Mesenchymal stem cell (in vitro differentiated cells and primary cell): ENCODE results near the gene FBN2.

Experiments used
- DNase-seq: peaks from one replicate; pipeline ENCODE4 v3.0.0-alpha.2; 2013
- H2AFZ ChIP-seq: one replicate; pipeline ENCODE4 v1.6.1; 2013; ENCODE audit warnings: low read depth, mild to moderate bottlenecking, control low read depth, inconsistent platforms, low read length, moderate library complexity
- H2AK5ac ChIP-seq: 2 replicates; pipeline ENCODE4 v1.6.1; 2013; ENCODE audit warnings: low read length, moderate library complexity, mild to moderate bottlenecking, inconsistent platforms; ENCODE audit not compliant: severe bottlenecking
- H2BK120ac ChIP-seq: one replicate; pipeline ENCODE4 v1.6.1; 2013; ENCODE audit warnings: low read depth, mild to moderate bottlenecking, inconsistent platforms, low read length, moderate library complexity
- H2BK12ac ChIP-seq, 2 experiments: one replicate each; pipeline ENCODE4 v1.6.1; 2013; ENCODE audit warnings: inconsistent platforms in 2 of 2, low read length in 2 of 2, mild to moderate bottlenecking in 2 of 2, moderate library complexity in 2 of 2, control low read depth in 1 of 2
- H2BK15ac ChIP-seq: one replicate; pipeline ENCODE4 v1.6.1; 2013; ENCODE audit warnings: mild to moderate bottlenecking, low read depth, inconsistent platforms; ENCODE audit not compliant: poor library complexity, severe bottlenecking
- H2BK5ac ChIP-seq: 2 replicates; pipeline ENCODE4 v1.6.1; 2013; ENCODE audit warnings: low read depth, mild to moderate bottlenecking, low read length, control low read depth, inconsistent platforms; ENCODE audit not compliant: poor library complexity, severe bottlenecking
- H3K14ac ChIP-seq, 2 experiments: one replicate each; pipeline ENCODE4 v1.6.1; 2013; ENCODE audit warnings: inconsistent platforms in 2 of 2, low read length in 2 of 2, control low read depth in 1 of 2, mild to moderate bottlenecking in 1 of 2, moderate library complexity in 1 of 2
- H3K18ac ChIP-seq, 2 experiments: one replicate each; pipeline ENCODE4 v1.6.1; 2013; ENCODE audit warnings: inconsistent platforms in 2 of 2, low read length in 2 of 2, control low read depth in 1 of 2, low read depth in 1 of 2, mild to moderate bottlenecking in 1 of 2
- H3K23ac ChIP-seq, 2 experiments: one replicate each; pipeline ENCODE4 v1.6.1; 2013; ENCODE audit warnings: inconsistent platforms in 2 of 2, low read length in 2 of 2, mild to moderate bottlenecking in 2 of 2, moderate library complexity in 2 of 2, control low read depth in 1 of 2
- H3K27ac ChIP-seq: 2 replicates; pipeline ENCODE4 v1.5.1; 2013; ENCODE audit warnings: mild to moderate bottlenecking, moderate library complexity, low read length, control low read depth, inconsistent platforms; ENCODE audit not compliant: poor library complexity, severe bottlenecking
- H3K27me3 ChIP-seq, 2 experiments: 2 replicates each; pipeline versions ENCODE4 v1.6.1 to v1.7.0; 2013; ENCODE audit warnings: low read length in 2 of 2, mild to moderate bottlenecking in 2 of 2, moderate library complexity in 2 of 2, control low read depth in 1 of 2, inconsistent platforms in 1 of 2; ENCODE audit not compliant: control insufficient read depth in 1 of 2, insufficient read depth in 1 of 2
- H3K36me3 ChIP-seq, 2 experiments: 2 replicates each; pipeline versions ENCODE4 v1.6.1 to v1.7.0; 2013; ENCODE audit warnings: low read length in 2 of 2, control low read depth in 1 of 2, inconsistent platforms in 1 of 2, low read depth in 1 of 2, mild to moderate bottlenecking in 1 of 2; ENCODE audit not compliant: insufficient read depth in 2 of 2, control insufficient read depth in 1 of 2
- H3K4ac ChIP-seq, 2 experiments: one replicate each; pipeline ENCODE4 v1.6.1; 2013; ENCODE audit warnings: inconsistent platforms in 2 of 2, low read length in 2 of 2, mild to moderate bottlenecking in 2 of 2, moderate library complexity in 2 of 2, control low read depth in 1 of 2, low read depth in 1 of 2
- H3K4me1 ChIP-seq: 2 replicates; pipeline ENCODE4 v1.6.1; 2013; ENCODE audit warnings: low read depth, low read length, control low read depth; ENCODE audit not compliant: control insufficient read depth, insufficient read depth
- H3K4me2 ChIP-seq: 2 replicates; pipeline ENCODE4 v1.6.1; 2013; ENCODE audit warnings: low read length, mild to moderate bottlenecking, inconsistent platforms; ENCODE audit not compliant: poor library complexity, severe bottlenecking
- H3K4me3 ChIP-seq, 2 experiments: 2 replicates each; pipeline versions ENCODE4 v1.5.1 to v1.7.0; 2013; ENCODE audit warnings: low read length in 2 of 2, mild to moderate bottlenecking in 2 of 2, control low read depth in 1 of 2, low read depth in 1 of 2; ENCODE audit not compliant: insufficient read depth in 1 of 2
- H3K79me1 ChIP-seq: replicated peaks from 2 replicates; pipeline ENCODE4 v1.6.1; 2013; ENCODE audit warnings: mild to moderate bottlenecking, control low read depth, low read length, inconsistent platforms; ENCODE audit not compliant: poor library complexity, severe bottlenecking
- H3K9ac ChIP-seq: 2 replicates; pipeline ENCODE4 v1.7.0; 2013; ENCODE audit warnings: mild to moderate bottlenecking, low read length, moderate library complexity
- H3K9me3 ChIP-seq: 2 replicates; pipeline ENCODE4 v1.7.0; 2013; ENCODE audit warnings: mild to moderate bottlenecking, low read length; ENCODE audit not compliant: control insufficient read depth
- H4K8ac ChIP-seq: one replicate; pipeline ENCODE4 v1.6.1; 2013; ENCODE audit warnings: inconsistent platforms, mild to moderate bottlenecking, low read length, moderate library complexity
- H4K91ac ChIP-seq: one replicate; pipeline ENCODE4 v1.6.1; 2013; ENCODE audit warnings: mild to moderate bottlenecking, low read length, inconsistent platforms
- WGBS: methylation state at CpG from one replicate; pipeline ENCODE4 v1.1.7; 2013; ENCODE audit warnings: mixed read lengths; 5-methylcytosine and 5-hydroxymethylcytosine counted together

Gene FBN2

GRCh38 chr5:128397876-128398275 is 140.2 kb downstream of the FBN2 start:
- Histone ChIP-seq H2BK120ac (no peak overlapping the region), H3K27ac (no peak overlapping the region), H2AK5ac (no peak overlapping the region), H3K79me1 (no peaks in the 10 kb centered on the region), H3K27me3 (no peaks in the 10 kb centered on the region), H3K36me3 (peaks cover 3 to 13% of the 10 kb centered on the region in 2 experiments), H3K9ac (no peak overlapping the region), H2BK5ac (no peak overlapping the region), H3K4me1 (peaks cover 2% of the 10 kb centered on the region), H4K91ac (no peak overlapping the region), H3K9me3 (no peaks in the 10 kb centered on the region), H3K23ac (no peak overlapping the region), H3K4me2 (no peak overlapping the region), H3K14ac (no peak overlapping the region), H3K4me3 (no peak overlapping the region), H4K8ac (no peak overlapping the region), H3K4ac (no peak overlapping the region), H2BK15ac (no peak overlapping the region), H2BK12ac (no peak overlapping the region), H2AFZ (no peak overlapping the region), H3K18ac (no peak overlapping the region)
- WGBS, result no CpG with 5 or more reads among the region's 2 CpGs
- DNase-seq, result no peak

- H2AK5ac ChIP-seq, result no peak overlapping the region
- no peak overlapping the region for H3K14ac ChIP-seq
- H3K36me3 ChIP-seq, result peaks cover 3 to 21% of the 10 kb centered on the region in 2 experiments
- no peak overlapping the region for H3K9ac ChIP-seq
- H2BK120ac ChIP-seq, result no peak overlapping the region
- H3K4me3 ChIP-seq, result no peak overlapping the region
- peaks cover 2% of the 10 kb centered on the region for H3K4me1 ChIP-seq
- H3K79me1 ChIP-seq, result no peaks in the 10 kb centered on the region
- no peak overlapping the region for H2BK5ac ChIP-seq
- H2BK12ac ChIP-seq, result no peak overlapping the region
- H3K23ac ChIP-seq, result no peak overlapping the region
- H2BK15ac ChIP-seq, result no peak overlapping the region
- H4K8ac ChIP-seq, result no peak overlapping the region
- no peak overlapping the region for H3K18ac ChIP-seq
- H3K4ac ChIP-seq, result no peak overlapping the region
- no peak overlapping the region for H3K27ac ChIP-seq
- no peak for DNase-seq
- no peak overlapping the region for H2AFZ ChIP-seq
- no peak overlapping the region for H3K4me2 ChIP-seq
- no peak overlapping the region for H4K91ac ChIP-seq
- no peaks in the 10 kb centered on the region for H3K9me3 ChIP-seq
- WGBS, result 93% methylated on average over 4 of the region's 8 CpGs
- H3K27me3 ChIP-seq, result no peaks in the 10 kb centered on the region
Measured at GRCh38 chr5:128395073-128395472, 143.0 kb downstream of the FBN2 start.

- H3K14ac ChIP-seq, result no peak overlapping the region
- no peak overlapping the region for H2BK15ac ChIP-seq
- H4K91ac ChIP-seq, result no peak overlapping the region
- no peak overlapping the region for H2BK12ac ChIP-seq
- H3K36me3 ChIP-seq, result peaks cover under 1 to 1% of the 10 kb centered on the region in 2 experiments
- H3K9me3 ChIP-seq, result no peaks in the 10 kb centered on the region
- no peak overlapping the region for H3K4me2 ChIP-seq
- no peak overlapping the region for H3K9ac ChIP-seq
- no peaks in the 10 kb centered on the region for H3K4me1 ChIP-seq
- 100% methylated on average over 1 of the region's 2 CpGs for WGBS
- no peaks in the 10 kb centered on the region for H3K27me3 ChIP-seq
- no peak overlapping the region for H4K8ac ChIP-seq
- no peak overlapping the region for H2BK5ac ChIP-seq
- H2AK5ac ChIP-seq, result no peak overlapping the region
- no peak overlapping the region for H3K4me3 ChIP-seq
- H3K4ac ChIP-seq, result no peak overlapping the region
- H3K23ac ChIP-seq, result no peak overlapping the region
- no peaks in the 10 kb centered on the region for H3K79me1 ChIP-seq
- H3K27ac ChIP-seq, result no peak overlapping the region
- H3K18ac ChIP-seq, result no peak overlapping the region
- H2AFZ ChIP-seq, result no peak overlapping the region
- DNase-seq, result no peak
- no peak overlapping the region for H2BK120ac ChIP-seq
Measured at GRCh38 chr5:128384068-128384467, 154.0 kb downstream of the FBN2 start.

- DNase-seq, result peak; percentile 5
- Histone ChIP-seq H4K91ac (no peak overlapping the region), H4K8ac (no peak overlapping the region), H3K36me3 (peaks cover 0 to 16% of the 10 kb centered on the region in 2 experiments), H3K79me1 (no peaks in the 10 kb centered on the region), H3K4me3 (no peak overlapping the region), H3K14ac (no peak overlapping the region), H3K4ac (no peak overlapping the region), H3K27ac (no peak overlapping the region), H3K18ac (no peak overlapping the region), H2AFZ (no peak overlapping the region), H3K23ac (no peak overlapping the region), H2AK5ac (no peak overlapping the region), H2BK15ac (no peak overlapping the region), H3K9me3 (no peaks in the 10 kb centered on the region), H3K9ac (no peak overlapping the region), H3K4me2 (no peak overlapping the region), H3K27me3 (no peaks in the 10 kb centered on the region), H2BK12ac (no peak overlapping the region), H2BK120ac (no peak overlapping the region), H3K4me1 (no peaks in the 10 kb centered on the region), H2BK5ac (no peak overlapping the region)
- WGBS, result 19% methylated on average over 3 of the region's 3 CpGs
Measured at GRCh38 chr5:128380337-128380736, 157.7 kb downstream of the FBN2 start.
